Measurements from ENCODE around the gene CIAO3. TPM values are rescaled to one million over a fixed set of nuclear protein-coding genes. Genes with fewer than 3 reads are reported as not detected.

Gene CIAO3
- total RNA-seq, 1 donor from 2014 or later, result 46.0 TPM

DNA sequence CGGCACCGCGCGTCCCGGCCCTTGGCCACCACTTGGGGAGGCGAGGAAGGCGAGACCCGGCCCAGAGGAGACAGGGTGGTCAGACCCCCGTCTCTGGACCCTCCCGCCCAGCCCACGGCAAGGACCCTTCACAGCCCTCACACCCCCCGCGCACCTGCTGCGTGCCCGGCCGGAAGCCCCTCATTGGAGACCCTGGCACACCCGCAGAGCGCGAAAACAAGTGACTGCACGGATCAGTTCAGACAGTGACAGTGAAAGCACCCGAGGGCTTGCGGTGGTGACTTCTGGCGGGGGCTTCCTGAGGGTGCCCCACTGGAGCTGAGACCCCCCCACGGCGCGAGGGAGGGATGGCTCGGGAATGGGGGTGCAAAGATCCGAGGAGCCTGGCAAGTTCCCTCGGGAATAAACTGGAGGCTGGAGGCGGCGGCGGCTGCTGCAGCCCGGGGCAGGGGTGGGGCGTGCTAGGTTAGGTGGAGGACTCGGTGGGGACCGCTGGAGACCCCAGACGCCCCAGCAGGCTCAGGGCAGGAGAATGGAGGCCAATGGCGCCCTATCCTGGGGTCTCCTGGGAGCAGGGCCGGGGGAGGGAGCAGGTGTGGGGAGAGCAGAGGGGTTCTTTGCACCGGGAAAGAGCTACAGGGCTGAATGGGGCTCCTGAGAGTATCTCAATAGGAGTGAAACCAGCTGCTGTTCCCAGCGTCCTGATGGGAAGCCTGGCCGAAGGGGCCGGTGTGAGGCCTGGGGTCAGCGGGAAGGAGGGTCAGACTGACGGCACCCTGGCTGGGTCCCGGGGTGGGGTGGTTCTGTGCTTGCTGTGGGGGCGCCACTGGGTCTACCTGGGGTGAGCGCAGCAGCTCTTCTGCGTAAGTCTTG lies 34.4 kb downstream of the CIAO3 start:
- no peak for DNase-seq (ENCODE audit: low spot score in 2 of 2, unreplicated experiment in 2 of 2)
- no peaks in the 10 kb centered on the region for H3K36me3 Mint-ChIP-seq
- H3K27me3 Mint-ChIP-seq (ENCODE audit: low read depth), result peaks cover 82% of the 10 kb centered on the region
- H3K9me3 Mint-ChIP-seq, result no peaks in the 10 kb centered on the region
- H3K4me3 Mint-ChIP-seq, result peak overlapping the region; percentile 22
- no peak overlapping the region for H3K27ac Mint-ChIP-seq
- TF ChIP-seq, protein P1, sequence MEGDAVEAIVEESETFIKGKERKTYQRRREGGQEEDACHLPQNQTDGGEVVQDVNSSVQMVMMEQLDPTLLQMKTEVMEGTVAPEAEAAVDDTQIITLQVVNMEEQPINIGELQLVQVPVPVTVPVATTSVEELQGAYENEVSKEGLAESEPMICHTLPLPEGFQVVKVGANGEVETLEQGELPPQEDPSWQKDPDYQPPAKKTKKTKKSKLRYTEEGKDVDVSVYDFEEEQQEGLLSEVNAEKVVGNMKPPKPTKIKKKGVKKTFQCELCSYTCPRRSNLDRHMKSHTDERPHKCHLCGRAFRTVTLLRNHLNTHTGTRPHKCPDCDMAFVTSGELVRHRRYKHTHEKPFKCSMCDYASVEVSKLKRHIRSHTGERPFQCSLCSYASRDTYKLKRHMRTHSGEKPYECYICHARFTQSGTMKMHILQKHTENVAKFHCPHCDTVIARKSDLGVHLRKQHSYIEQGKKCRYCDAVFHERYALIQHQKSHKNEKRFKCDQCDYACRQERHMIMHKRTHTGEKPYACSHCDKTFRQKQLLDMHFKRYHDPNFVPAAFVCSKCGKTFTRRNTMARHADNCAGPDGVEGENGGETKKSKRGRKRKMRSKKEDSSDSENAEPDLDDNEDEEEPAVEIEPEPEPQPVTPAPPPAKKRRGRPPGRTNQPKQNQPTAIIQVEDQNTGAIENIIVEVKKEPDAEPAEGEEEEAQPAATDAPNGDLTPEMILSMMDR (IDR thresholded peaks at IDR 0.05; ENCODE audit: unreplicated experiment), result no peak
- no peaks in the 10 kb centered on the region for H3K4me1 Mint-ChIP-seq

DNA sequence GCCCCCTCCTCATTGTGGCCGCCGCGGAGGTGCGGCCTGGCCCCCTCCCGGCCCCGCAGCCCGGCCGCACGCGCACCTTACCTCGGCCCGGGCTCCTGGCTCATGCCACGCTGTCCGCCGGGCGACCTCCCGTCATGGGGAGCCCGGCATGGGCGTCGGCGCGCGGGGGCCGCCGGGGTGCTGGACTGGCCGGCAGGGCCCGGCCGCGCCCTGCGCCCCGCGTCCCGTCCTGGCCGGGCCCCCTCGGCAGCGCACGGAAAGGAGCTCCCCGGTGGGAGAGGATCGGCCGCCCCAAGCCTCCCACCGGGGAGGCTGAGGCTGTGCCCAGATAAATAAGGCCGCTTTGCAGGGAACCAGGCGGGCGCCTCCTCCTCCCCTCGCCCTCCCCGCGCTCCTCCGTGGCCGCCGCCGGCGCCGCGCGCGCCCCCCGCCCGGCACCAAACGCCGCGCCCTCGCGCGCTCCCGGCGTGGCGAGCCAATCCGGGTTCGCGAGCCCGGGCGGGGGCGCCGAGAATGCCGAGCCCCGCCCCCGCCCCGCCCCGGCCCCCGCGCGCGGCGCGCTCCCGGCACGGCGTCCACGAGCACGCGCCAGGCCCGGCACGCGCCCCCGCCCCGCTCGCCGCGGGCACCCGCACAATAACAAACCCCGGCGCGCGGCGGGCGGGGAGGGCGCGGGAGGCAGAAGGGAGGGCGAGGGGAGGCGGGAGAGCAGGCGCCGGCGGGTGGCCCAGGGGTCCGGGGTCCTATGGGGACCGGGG lies 35.2 kb downstream of the CIAO3 start, which contains the start of gene FBXL16:
Gene FBXL16, minus strand, starts transcription at position 371 of the 758 bp plus-strand sequence. CDS start 8,396 bp downstream, outside the sequence.
- no peak for DNase-seq (ENCODE audit: low spot score in 2 of 2, unreplicated experiment in 2 of 2)
- Mint-ChIP-seq H3K4me1 (no peaks in the 10 kb centered on the region), H3K9me3 (no peaks in the 10 kb centered on the region), H3K27me3 (ENCODE audit: low read depth) (peaks cover 86% of the 10 kb centered on the region), H3K36me3 (no peaks in the 10 kb centered on the region), H3K4me3 (peak within 1 kb of the TSS; percentile 22), H3K27ac (no peak within 1 kb of the TSS)
- TF ChIP-seq, protein P1 (IDR thresholded peaks at IDR 0.05; ENCODE audit: unreplicated experiment), result no peak

DNA sequence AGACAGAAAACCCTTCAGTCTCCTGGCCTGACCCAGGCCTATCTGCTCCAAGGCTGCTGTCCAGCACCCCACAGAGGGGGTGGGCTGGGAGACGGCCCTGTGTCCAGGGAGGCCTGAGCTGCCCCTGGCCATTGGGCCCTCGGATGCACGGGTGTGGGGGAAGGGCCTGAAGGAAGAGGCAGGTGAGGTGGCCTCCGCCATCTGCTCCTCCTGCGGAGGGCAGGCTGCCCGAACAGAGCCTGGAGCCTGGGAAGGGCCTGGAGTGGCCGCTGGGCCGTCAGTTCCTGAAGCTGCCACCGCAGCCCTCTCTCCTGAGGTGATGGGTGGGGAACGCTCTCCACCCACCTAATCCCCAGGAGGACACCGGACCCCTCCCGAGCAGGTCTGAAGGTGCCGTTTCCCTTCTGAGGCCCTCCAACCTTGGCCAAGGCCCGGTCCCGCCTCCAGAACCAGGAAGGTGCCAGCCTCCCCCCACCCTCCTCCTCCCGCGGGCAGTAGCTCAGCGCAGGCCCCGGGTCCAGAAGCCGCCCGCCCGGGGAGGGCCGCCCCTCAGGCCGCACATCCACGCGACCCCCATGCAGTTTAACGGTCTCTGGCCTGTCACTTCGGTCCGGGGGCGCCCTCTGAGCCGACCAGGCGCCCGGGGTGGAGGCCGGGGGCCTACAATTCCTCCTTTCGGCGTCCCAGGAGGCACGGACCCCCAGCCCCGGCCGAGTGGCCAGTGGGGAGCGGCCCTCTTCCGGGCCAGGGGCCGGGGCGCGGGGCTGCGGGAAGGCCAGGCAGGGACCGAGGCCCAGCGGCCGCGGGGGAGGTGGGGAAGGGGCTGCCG lies 36.0 kb downstream of the CIAO3 start:
- H3K27ac Mint-ChIP-seq, result no peak overlapping the region

DNA sequence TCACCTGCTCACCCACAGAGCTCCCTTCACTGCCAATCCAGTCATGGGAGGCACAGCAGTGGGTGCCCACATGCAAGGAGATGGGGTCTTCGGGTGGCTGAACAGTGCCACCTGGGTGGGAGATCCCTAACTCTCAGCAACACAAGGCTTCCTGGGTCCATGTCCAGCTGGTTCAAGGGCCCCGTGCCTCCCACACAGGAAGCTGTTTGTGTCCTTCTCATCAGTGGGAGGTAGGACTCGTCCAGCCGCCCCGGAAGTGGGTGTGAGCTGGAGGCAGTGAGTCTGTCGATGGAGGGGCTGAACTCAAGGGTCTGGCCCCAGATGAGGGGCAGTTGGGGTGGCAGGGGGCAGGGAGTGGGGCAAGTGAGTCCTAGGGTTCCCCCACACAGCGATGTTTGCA lies 36.8 kb downstream of the CIAO3 start:
- no peak for DNase-seq (ENCODE audit: low spot score in 2 of 2, unreplicated experiment in 2 of 2)
- no peak overlapping the region for H3K4me3 Mint-ChIP-seq
- no peak overlapping the region for H3K27ac Mint-ChIP-seq
- no peaks in the 10 kb centered on the region for H3K36me3 Mint-ChIP-seq
- H3K4me1 Mint-ChIP-seq, result no peaks in the 10 kb centered on the region
- H3K27me3 Mint-ChIP-seq (ENCODE audit: low read depth), result peaks cover 83% of the 10 kb centered on the region
- H3K9me3 Mint-ChIP-seq, result no peaks in the 10 kb centered on the region
- TF ChIP-seq, protein P1 (IDR thresholded peaks at IDR 0.05; ENCODE audit: unreplicated experiment), result no peak

More for the DNA sequence above, 36.0 kb downstream of the CIAO3 start:
- Mint-ChIP-seq H3K4me1 (no peaks in the 10 kb centered on the region), H3K36me3 (no peaks in the 10 kb centered on the region), H3K27me3 (ENCODE audit: low read depth) (peaks cover 83% of the 10 kb centered on the region), H3K9me3 (no peaks in the 10 kb centered on the region), H3K4me3 (no peak overlapping the region)
- TF ChIP-seq, protein P1 (IDR thresholded peaks at IDR 0.05; ENCODE audit: unreplicated experiment), result no peak
- DNase-seq (ENCODE audit: low spot score in 2 of 2, unreplicated experiment in 2 of 2), result no peak

GRCh38 chr16:703406-703805 lies 37.4 kb downstream of the CIAO3 start:
- Mint-ChIP-seq H3K9me3 (no peaks in the 10 kb centered on the region), H3K4me3 (no peak overlapping the region), H3K4me1 (no peaks in the 10 kb centered on the region), H3K27me3 (ENCODE audit: low read depth) (peaks cover 83% of the 10 kb centered on the region), H3K27ac (no peak overlapping the region), H3K36me3 (no peaks in the 10 kb centered on the region)
- TF ChIP-seq, protein P1 (IDR thresholded peaks at IDR 0.05; ENCODE audit: unreplicated experiment), result no peak
- DNase-seq (ENCODE audit: low spot score in 2 of 2, unreplicated experiment in 2 of 2), result no peak

All from mesothelial cell of epicardium (in vitro differentiated cells).